GM10248 (cell line): ENCODE results near the gene GLI2.

Experiments
- CTCF ChIA-PET: fragments of 300-600 bp; sonication (Branson Sonifier 250); formaldehyde crosslinking; extraction: SDS; loops from one replicate; lab custom pipeline; 2021; ENCODE audit warnings: antibody characterized with exemption; lab: Yijun Ruan, JAX
- POLR2A ChIA-PET: fragments of 350-650 bp; sonication (Branson Sonifier 250); formaldehyde crosslinking; extraction: SDS; loops from one replicate; lab custom pipeline; 2020; ENCODE audit warnings: antibody characterized with exemption; lab: Yijun Ruan, JAX
- DNase-seq: peaks from one replicate; pipeline ENCODE4 v3.0.0; 2012; ENCODE audit errors: extremely low spot score
- CTCF ChIP-seq: IDR thresholded peaks from 2 replicates; pipeline ENCODE4 v1.5.1; 2012; ENCODE audit warnings: mild to moderate bottlenecking, low read depth; ENCODE audit errors: extremely low read depth, missing control alignments, control extremely low read depth

GLI2 gene

GRCh38 chr2:120715353-120715752 lies 20.3 kb upstream of the GLI2 start:
- TF ChIP-seq CTCF, result no peak
- no peak for DNase-seq
- CTCF ChIA-PET, result no interaction called here
- POLR2A ChIA-PET, result no interaction called here

GRCh38 chr2:120715941-120716340 lies 19.7 kb upstream of the GLI2 start:
- ChIA-PET POLR2A (no interaction called here), CTCF (no interaction called here)
- no peak for TF ChIP-seq CTCF
- DNase-seq, result no peak

GRCh38 chr2:120716641-120717585 lies 18.8 kb upstream of the GLI2 start:
- TF ChIP-seq CTCF, result no peak
- no peak for DNase-seq
- POLR2A ChIA-PET, result no interaction called here
- CTCF ChIA-PET, result interaction anchor here (1.2 kb wide), 1 partner anchor 21 kb away, joined by 3 read pairs; no protein-coding TSS in a partner anchor

GRCh38 chr2:120719491-120719890 lies 16.2 kb upstream of the GLI2 start:
- no peak for DNase-seq
- CTCF ChIA-PET, result no interaction called here
- no peak for TF ChIP-seq CTCF
- POLR2A ChIA-PET, result no interaction called here

GRCh38 chr2:120720231-120720630 lies 15.4 kb upstream of the GLI2 start:
- POLR2A ChIA-PET, result no interaction called here

More at GRCh38 chr2:120720231-120720630, 15.4 kb upstream of the GLI2 start:
- CTCF ChIA-PET, result no interaction called here
- no peak for TF ChIP-seq CTCF
- no peak for DNase-seq
